DMS114 treated with DMSO at 0.1 percent for 48 hours (cell line): ENCODE data around the gene CLPX.
"Not testable (repeated sequence)": the region's sequence is repeated elsewhere in the genome, so short reads cannot be mapped to it uniquely, and the experiment has no call there.

Source experiments
- DNase-seq: peaks from one replicate; lab custom pipeline; 2025; ENCODE audit not compliant: unreplicated experiment; lab: John Stamatoyannopoulos, UW

Gene CLPX

DNA sequence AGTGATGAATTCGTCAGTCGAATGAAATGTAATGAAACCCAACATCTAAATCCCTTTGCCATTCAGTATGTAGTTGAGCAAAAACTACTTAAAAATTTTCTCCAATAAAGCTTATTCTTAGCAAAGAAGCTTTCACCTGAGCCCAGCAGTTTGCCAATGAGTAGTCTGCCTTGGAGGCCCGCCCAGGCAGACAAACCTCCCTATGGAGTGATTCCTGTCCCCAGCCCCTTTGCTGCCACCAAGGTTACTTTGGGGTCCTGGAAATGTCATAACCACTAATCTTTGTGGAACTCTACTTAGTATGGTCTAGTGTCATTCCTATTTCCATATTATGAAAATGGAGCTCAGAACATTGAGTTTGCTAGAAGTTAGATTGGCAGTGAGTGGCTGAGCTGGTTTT is 82.2 kb downstream of the CLPX start:
- no peak for DNase-seq

DNA sequence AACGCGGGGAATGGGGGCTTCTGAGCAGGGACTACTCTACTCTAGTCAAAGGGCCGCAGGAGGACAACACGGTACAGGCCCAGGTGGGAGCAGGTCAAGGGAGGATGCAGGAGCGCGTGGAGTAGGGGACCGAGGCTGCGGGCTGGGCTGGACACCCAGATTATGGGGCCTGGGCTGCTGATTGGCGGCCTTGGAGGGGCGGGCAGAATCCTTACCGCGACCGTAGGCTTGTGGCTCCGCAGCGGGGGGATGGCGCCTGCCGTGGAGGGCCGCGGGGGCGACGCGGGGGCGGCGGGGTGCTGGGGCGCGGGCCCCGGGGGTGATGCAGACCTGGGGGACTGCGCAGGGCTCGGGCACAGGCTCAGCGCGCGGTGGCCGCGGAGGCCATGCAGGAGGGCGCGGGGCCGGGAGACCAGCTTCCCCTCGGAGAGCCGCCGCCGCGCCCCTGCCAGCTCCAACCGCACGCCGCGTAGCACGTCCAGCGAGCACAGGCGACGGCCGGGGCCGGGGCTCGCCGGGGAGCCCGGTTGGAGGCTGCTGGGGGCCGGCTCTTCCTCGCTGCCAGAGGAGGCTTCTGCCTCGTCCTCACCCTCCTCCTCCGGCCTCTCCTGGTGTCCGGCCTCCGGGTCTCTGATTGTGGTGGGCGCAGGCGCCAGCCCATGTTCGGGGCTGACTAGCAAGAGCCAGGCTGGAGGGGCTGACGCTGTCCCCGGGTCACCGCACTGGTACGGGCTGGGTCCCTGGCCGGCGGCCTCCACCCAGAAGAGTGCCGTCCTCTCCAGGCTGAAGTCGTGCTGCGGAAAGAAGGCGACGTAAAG is 83.0 kb downstream of the CLPX start:
- DNase-seq, result no peak

DNA sequence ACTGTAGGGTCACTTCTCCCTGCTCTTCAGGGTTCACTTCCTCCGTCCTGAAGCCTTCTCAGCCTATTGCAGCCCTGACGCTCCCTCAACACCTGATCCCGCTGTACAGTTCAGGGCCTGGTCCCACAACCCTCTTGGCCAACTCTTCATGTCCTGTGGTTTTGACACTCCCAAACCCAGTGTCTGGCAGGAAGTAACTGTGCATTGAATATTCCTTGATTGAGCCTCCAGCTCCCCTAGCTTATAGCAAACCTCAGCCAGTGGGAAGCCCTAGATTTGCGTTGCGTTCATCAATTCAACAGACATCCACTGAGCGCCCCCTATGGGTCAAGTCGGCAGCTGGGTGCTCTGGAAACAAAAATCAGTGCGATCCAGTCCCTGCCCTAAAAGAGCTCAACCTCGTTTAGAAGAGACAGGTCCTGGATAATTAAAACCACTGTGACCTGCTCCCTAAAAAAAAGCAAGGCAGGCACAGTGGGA is 83.7 kb downstream of the CLPX start:
- DNase-seq, result no peak

DNA sequence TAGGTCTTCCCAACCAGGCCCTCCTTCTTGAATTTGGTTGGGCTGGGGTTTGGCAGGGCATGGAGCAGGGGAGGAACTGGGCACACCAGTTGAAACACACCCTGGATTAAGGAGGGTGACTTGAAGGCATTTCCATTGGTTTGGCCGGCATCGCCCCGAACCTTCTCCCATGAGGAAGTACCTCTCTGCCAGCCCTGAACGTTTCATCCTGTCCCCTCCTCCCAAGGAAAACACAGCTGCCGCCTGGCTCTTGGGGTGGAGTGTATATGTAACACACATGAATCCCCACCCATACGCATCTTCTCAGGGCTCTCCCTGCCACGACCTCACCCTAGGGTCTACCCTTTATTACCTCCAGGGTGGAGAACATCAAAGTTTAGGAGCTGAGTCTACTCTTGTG is 84.7 kb downstream of the CLPX start:
- no peak for DNase-seq

DNA sequence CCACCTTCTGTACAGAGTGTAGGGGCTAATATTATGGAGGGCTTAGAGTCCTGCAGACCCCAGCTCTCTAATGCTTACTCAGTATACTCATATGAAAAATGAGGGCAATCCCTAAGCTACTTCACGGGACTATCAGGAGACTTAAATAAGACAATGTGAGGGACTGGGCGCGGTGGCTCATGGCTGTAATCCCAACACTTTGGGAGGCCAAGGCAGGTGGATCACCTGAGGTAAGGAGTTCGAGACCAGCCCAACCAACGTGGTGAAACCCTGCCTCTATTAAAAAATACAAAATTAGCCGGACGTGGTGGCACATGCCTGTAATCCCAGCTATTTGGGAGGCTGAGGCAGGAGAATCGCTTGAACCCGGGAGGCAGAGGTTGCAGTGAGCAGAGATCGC is 85.3 kb downstream of the CLPX start:
- not testable (repeated sequence) for DNase-seq

DNA sequence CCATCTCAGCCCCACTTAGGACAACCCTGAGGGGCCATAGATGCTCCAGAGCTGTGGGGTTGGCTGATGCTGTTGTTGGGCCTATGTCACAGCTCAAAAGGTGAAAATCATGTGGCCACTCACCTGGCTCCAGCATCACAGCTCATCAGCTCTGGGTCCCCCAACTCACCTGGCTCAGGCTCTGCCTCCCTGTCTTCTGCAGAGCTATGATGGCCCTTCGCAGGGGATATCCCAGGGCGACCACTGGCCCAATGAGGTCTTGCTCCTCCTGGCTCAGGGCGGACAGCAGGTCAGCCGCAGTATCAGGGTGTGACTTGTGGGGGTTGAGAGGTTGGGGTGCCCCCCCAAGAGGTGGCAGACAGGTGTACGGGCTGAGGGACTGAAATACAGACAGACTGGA is 85.8 kb downstream of the CLPX start:
- no peak for DNase-seq
